OCI-LY7 (cell line): ENCODE results near the gene HCN4. TPM values are rescaled to one million over a fixed set of nuclear protein-coding genes. Genes with fewer than 3 reads are reported as not detected.

ENCODE experiments used
- BruUV-seq: library from RNA; stranded (reverse); fragments of 400-500 nt; replicated peaks from 2 replicates; lab custom pipeline; 2021; lab: Mats Ljungman, UMichigan
- CTCF ChIA-PET: fragments of 300-600 bp; sonication (Branson Sonifier 250); formaldehyde crosslinking; loops from one replicate; lab custom pipeline; 2022; ENCODE audit warnings: antibody characterized with exemption; ENCODE audit not compliant: unreplicated experiment; lab: Charles Lee
- POLR2A ChIA-PET: fragments of 300-600 bp; sonication (Branson Sonifier 250); formaldehyde crosslinking; loops from one replicate; lab custom pipeline; 2022; ENCODE audit warnings: antibody characterized with exemption; lab: Charles Lee
- DNase-seq: peaks from one replicate; pipeline ENCODE4 v3.0.0-alpha.2; 2015; ENCODE audit warnings: low spot score
- H2AFZ ChIP-seq: fragments of 200-600 bp; sonication (generic), shearing (Covaris generic); 2 replicates; pipeline ENCODE4 v1.6.1; 2014; ENCODE audit warnings: mild to moderate bottlenecking, antibody characterized with exemption, low read length, moderate library complexity
- H3K27ac ChIP-seq: fragments of 200-600 bp; sonication (generic); 2 replicates; pipeline ENCODE4 v1.5.1; 2014; ENCODE audit warnings: mixed run types, low read depth, mild to moderate bottlenecking, moderate library complexity, low read length, inconsistent platforms; ENCODE audit not compliant: poor library complexity, severe bottlenecking
- H3K36me3 ChIP-seq: fragments of 200-600 bp; sonication (generic); 2 replicates; pipeline ENCODE4 v1.6.1; 2014; ENCODE audit warnings: mild to moderate bottlenecking, antibody characterized with exemption, low read length, moderate library complexity, mixed read lengths; ENCODE audit not compliant: insufficient read depth
- H3K4me1 ChIP-seq: fragments of 200-600 bp; sonication (generic); 2 replicates; pipeline ENCODE4 v1.5.1; 2014; ENCODE audit warnings: mild to moderate bottlenecking, low read length; ENCODE audit not compliant: insufficient read depth, poor library complexity, severe bottlenecking
- H3K4me2 ChIP-seq: fragments of 200-600 bp; sonication (generic); 2 replicates; pipeline ENCODE4 v1.6.1; 2014; ENCODE audit warnings: mild to moderate bottlenecking, low read length
- H3K4me3 ChIP-seq: fragments of 200-600 bp; sonication (generic); 2 replicates; pipeline ENCODE4 v1.5.1; 2014; ENCODE audit warnings: mild to moderate bottlenecking, low read depth, low read length; ENCODE audit not compliant: poor library complexity, severe bottlenecking
- H3K79me2 ChIP-seq: fragments of 200-600 bp; sonication (generic); 2 replicates; pipeline ENCODE4 v1.6.1; 2016; ENCODE audit warnings: low read depth, mild to moderate bottlenecking, low read length, moderate library complexity, mixed read lengths; ENCODE audit not compliant: insufficient read depth
- H3K9me2 ChIP-seq: fragments of 200-600 bp; sonication (generic); 2 replicates; pipeline ENCODE4 v1.6.1; 2016; ENCODE audit warnings: mild to moderate bottlenecking, low read length, mixed read lengths; ENCODE audit not compliant: insufficient read depth
- H3K9me3 ChIP-seq: fragments of 200-600 bp; sonication (generic); 2 replicates; pipeline ENCODE4 v1.6.1; 2014; ENCODE audit warnings: mild to moderate bottlenecking, mixed run types, low read length, mixed read lengths
- H4K20me1 ChIP-seq: fragments of 200-600 bp; sonication (generic); 2 replicates; pipeline ENCODE4 v1.6.1; 2014; ENCODE audit warnings: mild to moderate bottlenecking, antibody characterized with exemption, low read length, moderate library complexity, mixed read lengths; ENCODE audit not compliant: insufficient read depth
- EZH2phosphoT487 ChIP-seq: fragments of 200-600 bp; sonication (generic); IDR thresholded peaks from 2 replicates; pipeline ENCODE4 v1.6.1; 2018; ENCODE audit warnings: low read depth, borderline replicate concordance, mild to moderate bottlenecking, mixed run types, antibody characterized with exemption, low read length, moderate library complexity, mixed read lengths
- intact Hi-C: fragments of 100-400 bp; cut with micrococcal nuclease; formaldehyde crosslinking; loops from one replicate; pipeline ENCODE4 v1.10.0; 2022; ENCODE audit not compliant: unreplicated experiment
- total RNA-seq, 2 experiments: library from RNA; depleted of rRNA in 1 of 2; stranded (reverse); fragments of >200 nt in 1 of 2; shearing (Covaris generic) in 1 of 2; gene quantifications; 2 replicates each; pipeline ENCODE4 v1.2.3, GENCODE V29; 2014 to 2022
- TF ChIP-seq, protein P1 (sequence below): fragments of 200-600 bp; sonication (generic); conservative IDR thresholded peaks from 2 replicates; pipeline ENCODE4 v1.5.1; 2014; ENCODE audit warnings: mild to moderate bottlenecking, antibody characterized with exemption, low read length, moderate library complexity, mixed read lengths

The HCN4 gene
- total RNA-seq, 2 experiments from 2014 or later = not detected

GRCh38 chr15:73270366-73271097 is 98.2 kb downstream of the HCN4 start:
- intact Hi-C loops = no loop called here
- H4K20me1 ChIP-seq = no peaks in the 10 kb centered on the region
- H3K4me3 ChIP-seq = no peak overlapping the region
- DNase-seq = no peak
- BruUV-seq = no TSS peak
- H3K79me2 ChIP-seq = no peaks in the 10 kb centered on the region
- no peaks in the 10 kb centered on the region for H3K9me2 ChIP-seq
- H3K36me3 ChIP-seq = no peaks in the 10 kb centered on the region
- CTCF ChIA-PET = no interaction called here
- H2AFZ ChIP-seq = no peak overlapping the region
- POLR2A ChIA-PET = no interaction called here
- H3K4me2 ChIP-seq = no peak overlapping the region
- H3K27ac ChIP-seq = no peak overlapping the region
- TF ChIP-seq EZH2phosphoT487 = no peak
- TF ChIP-seq, protein P1, sequence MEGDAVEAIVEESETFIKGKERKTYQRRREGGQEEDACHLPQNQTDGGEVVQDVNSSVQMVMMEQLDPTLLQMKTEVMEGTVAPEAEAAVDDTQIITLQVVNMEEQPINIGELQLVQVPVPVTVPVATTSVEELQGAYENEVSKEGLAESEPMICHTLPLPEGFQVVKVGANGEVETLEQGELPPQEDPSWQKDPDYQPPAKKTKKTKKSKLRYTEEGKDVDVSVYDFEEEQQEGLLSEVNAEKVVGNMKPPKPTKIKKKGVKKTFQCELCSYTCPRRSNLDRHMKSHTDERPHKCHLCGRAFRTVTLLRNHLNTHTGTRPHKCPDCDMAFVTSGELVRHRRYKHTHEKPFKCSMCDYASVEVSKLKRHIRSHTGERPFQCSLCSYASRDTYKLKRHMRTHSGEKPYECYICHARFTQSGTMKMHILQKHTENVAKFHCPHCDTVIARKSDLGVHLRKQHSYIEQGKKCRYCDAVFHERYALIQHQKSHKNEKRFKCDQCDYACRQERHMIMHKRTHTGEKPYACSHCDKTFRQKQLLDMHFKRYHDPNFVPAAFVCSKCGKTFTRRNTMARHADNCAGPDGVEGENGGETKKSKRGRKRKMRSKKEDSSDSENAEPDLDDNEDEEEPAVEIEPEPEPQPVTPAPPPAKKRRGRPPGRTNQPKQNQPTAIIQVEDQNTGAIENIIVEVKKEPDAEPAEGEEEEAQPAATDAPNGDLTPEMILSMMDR = no peak
- no peaks in the 10 kb centered on the region for H3K4me1 ChIP-seq
- no peaks in the 10 kb centered on the region for H3K9me3 ChIP-seq

Other genes with a start within 250 kb of the HCN4 start
- not detected in 2 replicates for gene REC114, start 74.2 kb upstream of the HCN4 start, total RNA-seq (2014; rRNA removed; shearing (Covaris generic))
- not detected in 2 replicates for gene REC114, start 74.2 kb upstream of the HCN4 start, total RNA-seq (2022)